Measurements from ENCODE around the gene KSR1.

- no peak for TF ChIP-seq CTCF (conservative IDR thresholded peaks at IDR 0.05)
- no peak for TF ChIP-seq ZFX (IDR thresholded peaks at IDR 0.05)
These were observed 88.3 kb downstream of the KSR1 start for GRCh38 chr17:27544350-27545131.
